Fibroblast of peridontal ligament (primary cell): ENCODE results near the gene LAMA1.
A peak's percentile ranks its signal among the peaks of the same experiment; 100 is the strongest.

Source experiments
- DNase-seq: peaks from one replicate; pipeline ENCODE4 v3.0.0-alpha.2; 2010; ENCODE audit errors: extremely low read depth

Gene LAMA1

GRCh38 chr18:7047336-7047735 is 70.3 kb downstream of the LAMA1 start:
- no peak for DNase-seq

- peak; percentile 88 for DNase-seq
Observed at GRCh38 chr18:7038330-7038851, 79.2 kb downstream of the LAMA1 start.

GRCh38 chr18:7037470-7037869 is 80.1 kb downstream of the LAMA1 start:
- no peak for DNase-seq

- DNase-seq: no peak
Observed at GRCh38 chr18:7035807-7036206, 81.8 kb downstream of the LAMA1 start.

GRCh38 chr18:7034924-7035323 is 82.7 kb downstream of the LAMA1 start:
- no peak for DNase-seq

- no peak for DNase-seq
Observed at GRCh38 chr18:7032537-7032936, 85.1 kb downstream of the LAMA1 start.

- no peak for DNase-seq
Observed at GRCh38 chr18:7028625-7029024, 89.0 kb downstream of the LAMA1 start.

- DNase-seq: no peak
Observed at GRCh38 chr18:7025194-7025593, 92.4 kb downstream of the LAMA1 start.

- DNase-seq: no peak
Observed at GRCh38 chr18:7023581-7023980, 94.0 kb downstream of the LAMA1 start.

GRCh38 chr18:7023063-7023580 is 94.5 kb downstream of the LAMA1 start:
- DNase-seq: no peak

GRCh38 chr18:7021994-7022840 is 95.4 kb downstream of the LAMA1 start:
- DNase-seq: peak; percentile 15

GRCh38 chr18:7020995-7021777 is 96.4 kb downstream of the LAMA1 start:
- DNase-seq: no peak

GRCh38 chr18:7017013-7017412 is 100.6 kb downstream of the LAMA1 start:
- DNase-seq: no peak

- DNase-seq: no peak
Observed at GRCh38 chr18:7011142-7011541, 106.5 kb downstream of the LAMA1 start.

GRCh38 chr18:7004009-7004408 is 113.6 kb downstream of the LAMA1 start:
- DNase-seq: no peak

- no peak for DNase-seq
Observed at GRCh38 chr18:7002107-7002506, 115.5 kb downstream of the LAMA1 start.

- peak; percentile 35 for DNase-seq
Observed at GRCh38 chr18:7000484-7001096, 117.0 kb downstream of the LAMA1 start.

- DNase-seq: no peak
Observed at GRCh38 chr18:6997808-6998207, 119.8 kb downstream of the LAMA1 start.

GRCh38 chr18:6994771-6995430 is 122.7 kb downstream of the LAMA1 start:
- DNase-seq: peak; percentile 5

GRCh38 chr18:6994056-6994770 is 123.4 kb downstream of the LAMA1 start:
- DNase-seq: peak; percentile 3

- no peak for DNase-seq
Observed at GRCh38 chr18:6992761-6993160, 124.8 kb downstream of the LAMA1 start.
